Ishikawa (cell line): ENCODE data around the gene ALDH3A2.

Experiments used
- CEBPB ChIP-seq: IDR thresholded peaks from 2 replicates; pipeline ENCODE4 v1.6.1; 2012
- CREB1 ChIP-seq: IDR thresholded peaks from 2 replicates; pipeline ENCODE4 v1.6.1; 2012; ENCODE audit warnings: low read depth
- EGR1 ChIP-seq: IDR thresholded peaks from 2 replicates; pipeline ENCODE4 v1.6.1; 2012
- EP300 ChIP-seq: IDR thresholded peaks from 2 replicates; pipeline ENCODE4 v1.6.1; 2012; ENCODE audit warnings: borderline replicate concordance
- FOXM1 ChIP-seq: IDR thresholded peaks from 2 replicates; pipeline ENCODE4 v1.6.1; 2012; ENCODE audit warnings: low read depth, borderline replicate concordance
- NFIC ChIP-seq: IDR thresholded peaks from 2 replicates; pipeline ENCODE4 v1.6.1; 2012
- RAD21 ChIP-seq: IDR thresholded peaks from 2 replicates; pipeline ENCODE4 v1.6.1; 2012; ENCODE audit warnings: low read depth
- TAF1 ChIP-seq: IDR thresholded peaks from 2 replicates; pipeline ENCODE4 v1.6.1; 2012; ENCODE audit warnings: low read depth, mild to moderate bottlenecking
- TCF12 ChIP-seq: IDR thresholded peaks from 2 replicates; pipeline ENCODE4 v1.6.1; 2012; ENCODE audit warnings: low read depth
- TEAD4 ChIP-seq: IDR thresholded peaks from 2 replicates; pipeline ENCODE4 v1.6.1; 2012
- YY1 ChIP-seq: IDR thresholded peaks from 2 replicates; pipeline ENCODE4 v1.6.1; 2012; ENCODE audit warnings: low read depth
- ZBTB7A ChIP-seq: IDR thresholded peaks from 2 replicates; pipeline ENCODE4 v1.6.1; 2012; ENCODE audit warnings: low read depth
- TF ChIP-seq, protein P1 (sequence below): IDR thresholded peaks from 2 replicates; pipeline ENCODE4 v1.6.1; 2012
- TF ChIP-seq, protein P2 (sequence below): IDR thresholded peaks from 2 replicates; pipeline ENCODE4 v1.6.1; 2012
- TF ChIP-seq, protein P3 (sequence below): IDR thresholded peaks from 2 replicates; pipeline ENCODE4 v1.6.1; 2012; ENCODE audit warnings: low read depth, mild to moderate bottlenecking

ALDH3A2 gene

DNA sequence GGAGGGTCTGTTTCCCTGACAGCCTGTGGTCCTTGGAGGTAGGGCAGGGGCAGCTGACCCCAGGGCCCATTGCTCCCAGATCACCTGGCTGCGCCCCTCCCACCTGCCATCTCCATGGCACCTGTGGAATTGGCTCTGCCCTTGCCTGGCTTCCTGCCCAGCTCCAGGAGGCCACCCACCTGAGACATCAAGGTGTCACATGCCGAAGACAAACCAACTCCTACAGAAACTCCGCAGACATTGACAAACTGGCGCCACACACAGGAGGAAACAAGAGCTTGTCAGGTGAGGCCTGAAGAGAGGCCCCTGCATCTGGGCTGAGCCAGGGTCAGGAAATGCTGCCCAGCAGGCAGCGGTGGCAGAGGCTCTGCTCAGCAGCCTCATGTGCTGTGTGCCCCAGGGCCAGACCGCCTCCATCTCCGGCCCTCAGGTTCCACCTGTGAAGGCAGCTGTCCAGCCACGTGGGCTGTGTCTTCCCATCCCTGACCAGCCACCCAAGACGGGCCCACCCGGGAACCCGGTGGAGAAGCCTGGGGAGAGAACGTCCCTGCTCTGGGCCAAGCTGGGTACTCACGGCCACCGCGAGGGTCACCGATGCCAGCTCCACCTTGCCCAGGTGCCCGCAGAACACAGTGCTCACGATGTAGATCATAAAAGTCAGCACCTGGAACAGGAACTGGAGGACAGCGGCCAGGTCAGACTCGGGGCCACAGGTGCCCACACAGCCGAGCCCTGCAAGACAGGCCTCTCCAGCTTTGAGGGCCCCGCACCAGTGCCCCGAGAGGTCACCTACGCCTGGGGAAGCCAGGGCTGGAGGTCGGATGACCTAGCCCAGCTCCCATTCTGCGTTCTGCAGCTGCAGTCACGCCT lies 66.2 kb downstream of the ALDH3A2 start:
- no peak for TF ChIP-seq CREB1
- TF ChIP-seq, protein P1, sequence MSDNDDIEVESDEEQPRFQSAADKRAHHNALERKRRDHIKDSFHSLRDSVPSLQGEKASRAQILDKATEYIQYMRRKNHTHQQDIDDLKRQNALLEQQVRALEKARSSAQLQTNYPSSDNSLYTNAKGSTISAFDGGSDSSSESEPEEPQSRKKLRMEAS = peak; percentile 90; the same call in 1 of the 2 replicates
- TF ChIP-seq EP300 = peak; percentile 77
- TF ChIP-seq ZBTB7A = no peak
- peak; percentile 89 for TF ChIP-seq NFIC
- 0 out of 2 replicates have a peak, but pooled peaks have one; percentile 5 for TF ChIP-seq EGR1
- no peak for TF ChIP-seq TAF1
- peak; percentile 57; the same call in 1 of the 2 replicates for TF ChIP-seq FOXM1
- TF ChIP-seq CEBPB = no peak
- peak; percentile 48; the same call in 1 of the 2 replicates for TF ChIP-seq YY1
- peak; percentile 56 for TF ChIP-seq RAD21
- TF ChIP-seq TCF12 = peak; percentile 87
- TF ChIP-seq, protein P2, sequence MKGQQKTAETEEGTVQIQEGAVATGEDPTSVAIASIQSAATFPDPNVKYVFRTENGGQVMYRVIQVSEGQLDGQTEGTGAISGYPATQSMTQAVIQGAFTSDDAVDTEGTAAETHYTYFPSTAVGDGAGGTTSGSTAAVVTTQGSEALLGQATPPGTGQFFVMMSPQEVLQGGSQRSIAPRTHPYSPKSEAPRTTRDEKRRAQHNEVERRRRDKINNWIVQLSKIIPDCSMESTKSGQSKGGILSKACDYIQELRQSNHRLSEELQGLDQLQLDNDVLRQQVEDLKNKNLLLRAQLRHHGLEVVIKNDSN = peak; percentile 69
- TF ChIP-seq TEAD4 = peak; percentile 55; the same call in 1 of the 2 replicates
- TF ChIP-seq, protein P3, sequence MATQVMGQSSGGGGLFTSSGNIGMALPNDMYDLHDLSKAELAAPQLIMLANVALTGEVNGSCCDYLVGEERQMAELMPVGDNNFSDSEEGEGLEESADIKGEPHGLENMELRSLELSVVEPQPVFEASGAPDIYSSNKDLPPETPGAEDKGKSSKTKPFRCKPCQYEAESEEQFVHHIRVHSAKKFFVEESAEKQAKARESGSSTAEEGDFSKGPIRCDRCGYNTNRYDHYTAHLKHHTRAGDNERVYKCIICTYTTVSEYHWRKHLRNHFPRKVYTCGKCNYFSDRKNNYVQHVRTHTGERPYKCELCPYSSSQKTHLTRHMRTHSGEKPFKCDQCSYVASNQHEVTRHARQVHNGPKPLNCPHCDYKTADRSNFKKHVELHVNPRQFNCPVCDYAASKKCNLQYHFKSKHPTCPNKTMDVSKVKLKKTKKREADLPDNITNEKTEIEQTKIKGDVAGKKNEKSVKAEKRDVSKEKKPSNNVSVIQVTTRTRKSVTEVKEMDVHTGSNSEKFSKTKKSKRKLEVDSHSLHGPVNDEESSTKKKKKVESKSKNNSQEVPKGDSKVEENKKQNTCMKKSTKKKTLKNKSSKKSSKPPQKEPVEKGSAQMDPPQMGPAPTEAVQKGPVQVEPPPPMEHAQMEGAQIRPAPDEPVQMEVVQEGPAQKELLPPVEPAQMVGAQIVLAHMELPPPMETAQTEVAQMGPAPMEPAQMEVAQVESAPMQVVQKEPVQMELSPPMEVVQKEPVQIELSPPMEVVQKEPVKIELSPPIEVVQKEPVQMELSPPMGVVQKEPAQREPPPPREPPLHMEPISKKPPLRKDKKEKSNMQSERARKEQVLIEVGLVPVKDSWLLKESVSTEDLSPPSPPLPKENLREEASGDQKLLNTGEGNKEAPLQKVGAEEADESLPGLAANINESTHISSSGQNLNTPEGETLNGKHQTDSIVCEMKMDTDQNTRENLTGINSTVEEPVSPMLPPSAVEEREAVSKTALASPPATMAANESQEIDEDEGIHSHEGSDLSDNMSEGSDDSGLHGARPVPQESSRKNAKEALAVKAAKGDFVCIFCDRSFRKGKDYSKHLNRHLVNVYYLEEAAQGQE = 0 out of 2 replicates have a peak, but pooled peaks have one; percentile 29

DNA sequence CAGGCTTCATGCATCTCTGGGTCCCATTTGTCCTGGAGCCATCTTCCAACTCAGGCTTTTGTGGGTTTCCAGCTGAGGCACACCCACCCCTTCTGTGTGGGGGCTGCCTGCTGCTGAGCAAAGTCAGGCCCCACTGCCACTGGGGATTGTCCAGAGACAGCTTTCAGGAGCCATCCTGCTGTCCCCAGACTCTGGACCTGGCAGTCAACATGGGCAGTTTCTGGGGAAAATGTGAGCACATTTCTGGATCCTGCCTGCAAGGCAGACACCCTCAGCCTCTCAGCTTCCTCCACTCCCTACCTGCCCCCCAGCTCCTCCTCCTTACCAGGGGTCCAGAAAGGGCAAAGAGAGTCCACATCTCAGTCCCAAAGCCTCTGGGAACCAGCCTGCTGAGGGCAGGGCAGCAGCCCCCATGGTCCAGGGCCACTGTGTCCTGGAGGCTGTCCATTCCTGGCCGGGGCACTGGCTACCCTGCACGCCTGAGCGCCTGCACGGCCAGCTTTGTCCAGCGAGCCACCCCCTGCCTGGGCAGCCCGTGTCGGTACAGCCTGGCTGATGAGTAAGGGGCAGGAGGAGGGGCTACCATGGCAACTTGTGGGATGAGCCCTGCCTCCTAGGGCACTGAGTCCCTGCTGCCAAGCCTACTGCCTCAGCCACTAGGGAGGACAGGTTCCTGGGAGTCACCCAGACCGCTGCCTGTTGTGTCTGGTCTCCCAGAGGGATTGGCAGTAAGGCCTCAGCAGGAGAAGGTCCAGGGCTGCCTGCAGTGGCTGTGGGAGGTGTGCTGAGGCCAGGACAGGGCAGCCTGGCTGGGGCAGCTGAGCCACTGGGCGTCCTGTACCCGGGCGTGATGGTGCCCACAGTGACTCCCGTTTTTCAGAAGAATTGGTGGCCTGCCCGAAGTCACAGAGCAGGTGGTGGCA lies 67.8 kb downstream of the ALDH3A2 start, which contains the start of gene SLC47A2:
Gene SLC47A2, minus strand, starts transcription at position 477 of the 923 bp plus-strand sequence. Its CDS starts 29 bp downstream, at position 448.
- TF ChIP-seq TEAD4 = no peak
- TF ChIP-seq CREB1 = no peak
- no peak; the same call in 1 of the 2 replicates for TF ChIP-seq TAF1
- TF ChIP-seq, protein P2 = 0 out of 2 replicates have a peak, but pooled peaks have one; percentile 10
- no peak for TF ChIP-seq RAD21
- peak; percentile 79 for TF ChIP-seq ZBTB7A
- no peak for TF ChIP-seq FOXM1
- no peak for TF ChIP-seq CEBPB
- peak; percentile 71 for TF ChIP-seq EP300
- TF ChIP-seq, protein P3 = no peak
- TF ChIP-seq TCF12 = peak; percentile 87
- no peak; the same call in 1 of the 2 replicates for TF ChIP-seq YY1
- TF ChIP-seq EGR1 = no peak
- TF ChIP-seq, protein P1 = peak; percentile 73
- peak; percentile 54; the same call in 1 of the 2 replicates for TF ChIP-seq NFIC

DNA sequence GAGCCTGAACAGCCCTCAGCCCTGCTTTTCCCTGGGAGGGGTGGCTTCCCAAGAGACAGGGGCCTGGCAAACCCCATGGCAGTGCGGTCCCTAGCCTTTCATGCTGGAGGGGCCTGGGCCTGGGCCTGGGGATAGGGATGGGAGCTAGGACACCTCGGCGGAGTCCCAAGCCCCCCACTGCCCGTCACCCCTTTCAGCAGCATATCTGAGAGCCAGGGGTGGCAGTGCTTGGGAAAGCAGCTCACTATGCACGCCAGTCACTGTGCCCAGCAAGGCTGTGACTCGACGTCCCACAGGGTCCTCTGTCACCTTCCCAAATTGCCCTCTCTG lies 68.4 kb downstream of the ALDH3A2 start:
- no peak for TF ChIP-seq TCF12
- no peak for TF ChIP-seq TEAD4
- no peak for TF ChIP-seq EGR1
- no peak for TF ChIP-seq FOXM1
- TF ChIP-seq ZBTB7A = no peak
- TF ChIP-seq, protein P2 = no peak
- TF ChIP-seq RAD21 = no peak
- TF ChIP-seq NFIC = no peak
- no peak for TF ChIP-seq YY1
- TF ChIP-seq CEBPB = no peak

DNA sequence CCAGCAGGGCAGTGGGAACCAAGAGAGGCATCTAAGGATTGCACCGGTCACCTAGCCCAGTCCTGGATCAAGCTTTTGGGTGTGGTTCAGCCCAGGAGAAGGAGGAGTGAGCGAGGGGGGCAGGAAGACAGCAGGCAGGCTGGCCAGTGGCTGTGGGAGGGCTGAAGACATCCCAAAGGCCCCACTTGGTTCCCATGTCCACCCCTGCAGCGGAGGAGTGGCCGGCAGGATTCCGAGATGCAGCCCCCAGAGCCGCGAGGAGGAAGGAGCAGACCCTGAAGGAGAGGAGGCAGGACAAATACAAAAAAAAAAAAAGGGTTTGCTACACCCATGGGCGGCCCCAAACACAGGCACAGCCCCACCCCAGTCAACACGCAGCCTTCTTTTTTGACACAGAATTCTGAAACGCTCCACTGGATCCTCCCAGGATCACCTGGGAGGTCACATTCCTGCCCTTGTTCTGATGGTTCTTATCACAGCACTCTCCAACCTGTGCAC lies 68.9 kb downstream of the ALDH3A2 start:
- peak; percentile 81 for TF ChIP-seq TEAD4
- TF ChIP-seq, protein P1 = no peak
- TF ChIP-seq CREB1 = no peak
- peak; percentile 46; the same call in 1 of the 2 replicates for TF ChIP-seq EP300
- peak; percentile 46; the same call in 1 of the 2 replicates for TF ChIP-seq TCF12
